ENCODE results near the gene COL23A1.

- no peak for TF ChIP-seq ZFP36 (IDR thresholded peaks at IDR 0.05; ENCODE audit: borderline replicate concordance, partially characterized antibody)
- no peak for TF ChIP-seq RAD21 (conservative IDR thresholded peaks at IDR 0.05 in 1 of 2, IDR thresholded peaks at IDR 0.05 in 1 of 2)
- no peak for TF ChIP-seq CTCF (IDR thresholded peaks at IDR 0.05)
- TF ChIP-seq RFX5 (IDR thresholded peaks at IDR 0.05) = no peak
- no peak for TF ChIP-seq POLR2A (IDR thresholded peaks at IDR 0.05; ENCODE audit: low read length)
These were observed 196.1 kb downstream of the COL23A1 start for GRCh38 chr5:178394074-178394473.

Measured in A549 (cell line).